Natural killer cell (primary cell): ENCODE results near the gene HLA-DPA1. TPM values are rescaled to one million over a fixed set of nuclear protein-coding genes. Genes with fewer than 3 reads are reported as not detected.

Experiments used
- ATAC-seq, 3 donors: fragments of 150-1000 bp in 2 of 3; fragments of 200-7000 bp in 1 of 3; cut with Tn5 transposase; 1 replicate in 1 of 3; 2 replicates in 2 of 3; pipeline ENCODE4 v1.10.0; 2021; ENCODE audit warnings: mild to moderate bottlenecking in 2 of 3, moderate library complexity in 2 of 3
- DNase-seq, 2 donors: peaks; one replicate each; pipeline versions ENCODE4 v3.0.0 to v3.0.0-alpha.2; 2013 to 2021; ENCODE audit warnings: mixed read lengths in 1 of 2
- H3K27ac ChIP-seq: one replicate; pipeline ENCODE4 v1.5.1; 2013; ENCODE audit warnings: mild to moderate bottlenecking, low read length
- H3K27me3 ChIP-seq: one replicate; pipeline ENCODE4 v1.6.1; 2013; ENCODE audit warnings: low read length; ENCODE audit not compliant: control insufficient read depth, insufficient read depth
- H3K36me3 ChIP-seq: one replicate; pipeline ENCODE4 v1.6.1; 2013; ENCODE audit warnings: low read length; ENCODE audit not compliant: control insufficient read depth, insufficient read depth
- H3K4me1 ChIP-seq: one replicate; pipeline ENCODE4 v1.6.1; 2013; ENCODE audit warnings: low read length; ENCODE audit not compliant: control insufficient read depth, insufficient read depth
- H3K4me3 ChIP-seq: one replicate; pipeline ENCODE4 v1.5.1; 2013; ENCODE audit warnings: low read length
- H3K9me3 ChIP-seq: one replicate; pipeline ENCODE4 v1.6.1; 2013; ENCODE audit warnings: low read length; ENCODE audit not compliant: control insufficient read depth, insufficient read depth
- H3K27ac Mint-ChIP-seq, 2 donors: one replicate each; pipeline ENCODE4 v1.8.0; 2022; ENCODE audit warnings: mild to moderate bottlenecking in 2 of 2, mixed read lengths in 2 of 2, moderate library complexity in 1 of 2
- H3K27me3 Mint-ChIP-seq, 2 donors: one replicate each; pipeline ENCODE4 v1.8.0; 2022; ENCODE audit warnings: low read depth in 2 of 2, mixed read lengths in 2 of 2
- H3K36me3 Mint-ChIP-seq: one replicate; pipeline ENCODE4 v1.8.0; 2022; ENCODE audit warnings: mixed read lengths
- H3K4me1 Mint-ChIP-seq, 2 donors: one replicate each; pipeline ENCODE4 v1.8.0; 2022; ENCODE audit warnings: mixed read lengths in 2 of 2
- H3K4me3 Mint-ChIP-seq: one replicate; pipeline ENCODE4 v1.8.0; 2022; ENCODE audit warnings: mild to moderate bottlenecking, moderate library complexity, mixed read lengths
- H3K9me3 Mint-ChIP-seq, 2 donors: one replicate each; pipeline ENCODE4 v1.8.0; 2022; ENCODE audit warnings: mixed read lengths in 2 of 2
- CTCF ChIP-seq: fragments of 200-600 bp; IDR thresholded peaks from one replicate; pipeline ENCODE4 v1.8.0; 2022; ENCODE audit warnings: antibody characterized with exemption
- WGBS: methylation state at CpG from one replicate; pipeline ENCODE4 v1.1.7; 2013; ENCODE audit warnings: missing lambda C conversion rate; ENCODE audit not compliant: insufficient coverage; 5-methylcytosine and 5-hydroxymethylcytosine counted together
- intact Hi-C: fragments of 100-400 bp; cut with micrococcal nuclease; formaldehyde crosslinking; loops from one replicate; pipeline ENCODE4 v1.14.2; 2022
- total RNA-seq, 4 donors: library from RNA; stranded (reverse); fragments of 120-200 nt in 1 of 4; gene quantifications; one replicate each; pipeline versions ENCODE4 v1.2.3 to v1.2.4, GENCODE V29; 2013 to 2022

Gene HLA-DPA1
- total RNA-seq, 3 donors from 2014 or later (not counting 1 experiment from before 2014, with no cell fraction given) = 43.1 to 135 (median 73.5) TPM

GRCh38 chr6:33081098-33081824 lies 7.8 kb upstream of the HLA-DPA1 start:
- Mint-ChIP-seq H3K4me1 (peaks cover 42 to 56% of the 10 kb centered on the region in 2 donors), H3K27ac (peak overlapping the region in 1 of 2 donors; percentile 35), H3K9me3 (no peaks in the 10 kb centered on the region), H3K27me3 (peaks cover 0 to 11% of the 10 kb centered on the region in 2 donors), H3K4me3 (peak overlapping the region; percentile 74), H3K36me3 (no peaks in the 10 kb centered on the region)
- Histone ChIP-seq H3K4me1 (peaks cover 36% of the 10 kb centered on the region), H3K27ac (no peak overlapping the region), H3K9me3 (no peaks in the 10 kb centered on the region), H3K36me3 (peaks cover 47% of the 10 kb centered on the region), H3K27me3 (no peaks in the 10 kb centered on the region), H3K4me3 (no peak overlapping the region)
- TF ChIP-seq CTCF = no peak
- ATAC-seq (no peak), DNase-seq (no peak)
- WGBS = 95% methylated on average over 16 of the region's 16 CpGs
- intact Hi-C loops = no loop called here

- peak in 1 of 2 donors; percentile 30 for DNase-seq
- Mint-ChIP-seq H3K36me3 (no peaks in the 10 kb centered on the region), H3K4me3 (peak overlapping the region; percentile 88), H3K4me1 (peaks cover 51 to 64% of the 10 kb centered on the region in 2 donors), H3K27me3 (peaks cover 0 to 11% of the 10 kb centered on the region in 2 donors), H3K27ac (peak overlapping the region in 1 of 2 donors; percentile 66), H3K9me3 (no peaks in the 10 kb centered on the region)
- 90% methylated on average over 48 of the region's 49 CpGs for WGBS
- peaks cover 42% of the 10 kb centered on the region for H3K4me1 ChIP-seq
- no peak for ATAC-seq
- H3K27ac ChIP-seq = no peak overlapping the region
- H3K36me3 ChIP-seq = peaks cover 39% of the 10 kb centered on the region
- intact Hi-C loops = no loop called here
- H3K27me3 ChIP-seq = no peaks in the 10 kb centered on the region
- TF ChIP-seq CTCF = no peak
- no peaks in the 10 kb centered on the region for H3K9me3 ChIP-seq
- H3K4me3 ChIP-seq = no peak overlapping the region
Observed at GRCh38 chr6:33080127-33081089, 7.0 kb upstream of the HLA-DPA1 start.

GRCh38 chr6:33079580-33079979 lies 6.1 kb upstream of the HLA-DPA1 start:
- H3K9me3 ChIP-seq = no peaks in the 10 kb centered on the region
- H3K27me3 ChIP-seq = no peaks in the 10 kb centered on the region
- H3K36me3 ChIP-seq = peaks cover 31% of the 10 kb centered on the region
- H3K4me3 ChIP-seq = no peak overlapping the region
- Mint-ChIP-seq H3K36me3 (no peaks in the 10 kb centered on the region), H3K9me3 (no peaks in the 10 kb centered on the region), H3K4me1 (peaks cover 55 to 69% of the 10 kb centered on the region in 2 donors), H3K27me3 (peaks cover 0 to 11% of the 10 kb centered on the region in 2 donors), H3K27ac (no peak overlapping the region), H3K4me3 (peak overlapping the region; percentile 88)
- peaks cover 47% of the 10 kb centered on the region for H3K4me1 ChIP-seq
- ATAC-seq (no peak), DNase-seq (no peak)
- 72% methylated on average over 4 of the region's 4 CpGs for WGBS
- intact Hi-C loops = no loop called here
- no peak overlapping the region for H3K27ac ChIP-seq
- TF ChIP-seq CTCF = no peak
